Measurements from ENCODE around the gene NAALADL1. TPM values are rescaled to one million over a fixed set of nuclear protein-coding genes. Genes with fewer than 3 reads are reported as not detected.

The NAALADL1 gene
- total RNA-seq, result 18.1 and 36.8 TPM in 2 replicates

GRCh38 chr11:65058419-65059054 is at the start of gene NAALADL1:
TSS of gene NAALADL1 (minus strand) at chr11:65058553. CDS start at chr11:65058521, 32 bp downstream.

GRCh38 chr11:65095974-65096806 is 37.8 kb upstream of the NAALADL1 start, which contains the start of gene VPS51:
TSS of gene VPS51 (plus strand) at chr11:65096214. CDS start at chr11:65096251, 37 bp downstream.

GRCh38 chr11:65083834-65084597 is 25.7 kb upstream of the NAALADL1 start, which contains the start of the genes CDCA5 and ZFPL1:
TSS of gene CDCA5 (minus strand) at chr11:65084040. CDS start at chr11:65083978, 62 bp downstream.
TSS of gene ZFPL1 (plus strand) at chr11:65084222. CDS start at chr11:65084699, 477 bp downstream.

GRCh38 chr11:65040847-65041622 is 17.3 kb downstream of the NAALADL1 start, which contains the start of gene SAC3D1:
TSS of gene SAC3D1 (plus strand) at chr11:65041210. CDS start at chr11:65041293, 83 bp downstream.

GRCh38 chr11:65027213-65028067 is 30.9 kb downstream of the NAALADL1 start, which contains the start of gene SNX15:
TSS of gene SNX15 (plus strand) at chr11:65027439. CDS start at chr11:65027538, 99 bp downstream.

GRCh38 chr11:65013888-65014725 is 44.2 kb downstream of the NAALADL1 start, which contains the start of gene ARL2:
TSS of gene ARL2 (plus strand) at chr11:65014160. CDS start at chr11:65014208, 48 bp downstream.

GRCh38 chr11:64996710-64997380 is 61.5 kb downstream of the NAALADL1 start, which contains the start of gene BATF2:
TSS of gene BATF2 (minus strand) at chr11:64996971. CDS start at chr11:64996914, 57 bp downstream.

Other genes with a start within 250 kb of the NAALADL1 start
- gene MEN1, start 248.0 kb downstream of the NAALADL1 start, total RNA-seq, result 34.2 and 34.9 TPM in 2 replicates
- gene CDC42BPG, start 213.9 kb downstream of the NAALADL1 start, total RNA-seq, result 2.1 and 10.1 TPM in 2 replicates
- 109 and 125 TPM in 2 replicates for gene EHD1, start 179.9 kb downstream of the NAALADL1 start, total RNA-seq
- 27.2 and 29.9 TPM in 2 replicates for gene ATG2A, start 141.3 kb downstream of the NAALADL1 start, total RNA-seq
- 14.3 and 24.8 TPM in 2 replicates for gene PPP2R5B, start 133.9 kb downstream of the NAALADL1 start, total RNA-seq
- not detected in 2 replicates for gene GPHA2, start 122.7 kb downstream of the NAALADL1 start, total RNA-seq
- not detected in 2 replicates for gene MAJIN, start 86.4 kb downstream of the NAALADL1 start, total RNA-seq
- 0.65 and 1.3 TPM in 2 replicates for gene BATF2, start 61.6 kb downstream of the NAALADL1 start, total RNA-seq
- 183 and 212 TPM in 2 replicates for gene ARL2, start 44.4 kb downstream of the NAALADL1 start, total RNA-seq
- 18.9 and 25.1 TPM in 2 replicates for gene SNX15, start 31.1 kb downstream of the NAALADL1 start, total RNA-seq
- 20.3 and 39.6 TPM in 2 replicates for gene SAC3D1, start 17.3 kb downstream of the NAALADL1 start, total RNA-seq
- 2.8 and 31.4 TPM in 2 replicates for gene CDCA5, start 25.5 kb upstream of the NAALADL1 start, total RNA-seq
- 67.4 and 68.3 TPM in 2 replicates for gene ZFPL1, start 25.7 kb upstream of the NAALADL1 start, total RNA-seq
- 162 and 269 TPM in 2 replicates for gene VPS51, start 37.7 kb upstream of the NAALADL1 start, total RNA-seq
- 33.1 and 114 TPM in 2 replicates for gene TM7SF2, start 53.3 kb upstream of the NAALADL1 start, total RNA-seq
- 20.2 and 20.5 TPM in 2 replicates for gene ZNHIT2, start 59.1 kb upstream of the NAALADL1 start, total RNA-seq
- 376 and 394 TPM in 2 replicates for gene FAU, start 63.6 kb upstream of the NAALADL1 start, total RNA-seq
- 56.3 and 84.7 TPM in 2 replicates for gene MRPL49, start 63.8 kb upstream of the NAALADL1 start, total RNA-seq
- 19.7 and 21.0 TPM in 2 replicates for gene SYVN1, start 76.0 kb upstream of the NAALADL1 start, total RNA-seq
- not detected in 2 replicates for gene SPDYC, start 111.7 kb upstream of the NAALADL1 start, total RNA-seq
- gene CAPN1, start 123.4 kb upstream of the NAALADL1 start, total RNA-seq, result 327 and 383 TPM in 2 replicates
- 6.7 and 28.8 TPM in 2 replicates for gene POLA2, start 203.4 kb upstream of the NAALADL1 start, total RNA-seq